Neural cell (in vitro differentiated cells): ENCODE results near the gene DGKD. TPM values are rescaled to one million over a fixed set of nuclear protein-coding genes. Genes with fewer than 3 reads are reported as not detected.

ENCODE experiments used
- H2AFZ ChIP-seq: fragments of 200-600, 300-800 bp; sonication (generic), shearing (Covaris generic); 2 replicates; pipeline ENCODE4 v1.6.0; 2014; ENCODE audit warnings: low read depth, mild to moderate bottlenecking, antibody characterized with exemption, low read length, moderate library complexity
- H3F3A ChIP-seq: fragments of 200-600 bp; shearing (Covaris generic); 2 replicates; pipeline ENCODE4 v1.6.1; 2016; ENCODE audit warnings: mild to moderate bottlenecking, moderate library complexity, mixed read lengths, antibody characterized with exemption, low read length; ENCODE audit not compliant: insufficient read depth, poor library complexity, severe bottlenecking
- H3K27ac ChIP-seq: fragments of 200-600, 300-800 bp; sonication (generic), shearing (Covaris generic); 2 replicates; pipeline ENCODE4 v1.5.1; 2014; ENCODE audit warnings: mild to moderate bottlenecking, low read length, moderate library complexity
- H3K27me3 ChIP-seq: fragments of 300-800, 200-600 bp; sonication (generic), shearing (Covaris generic); 2 replicates; pipeline ENCODE4 v1.6.0; 2014; ENCODE audit warnings: mild to moderate bottlenecking, low read depth, low read length, moderate library complexity; ENCODE audit not compliant: insufficient read depth
- H3K36me3 ChIP-seq: fragments of 300-800, 200-600 bp; sonication (generic), shearing (Covaris generic); 2 replicates; pipeline ENCODE4 v1.5.1; 2014; ENCODE audit warnings: mild to moderate bottlenecking, antibody characterized with exemption, low read length, moderate library complexity; ENCODE audit not compliant: insufficient read depth
- H3K4me2 ChIP-seq: fragments of 300-800, 200-600 bp; sonication (generic), shearing (Covaris generic); 2 replicates; pipeline ENCODE4 v1.6.0; 2014; ENCODE audit warnings: mild to moderate bottlenecking, low read length
- H3K4me3 ChIP-seq: fragments of 300-800, 200-600 bp; sonication (generic), shearing (Covaris generic); 2 replicates; pipeline ENCODE4 v1.5.1; 2014; ENCODE audit warnings: mild to moderate bottlenecking, low read length, moderate library complexity
- H3K79me2 ChIP-seq: fragments of 200-600 bp; shearing (Covaris generic); replicated peaks from 2 replicates; pipeline ENCODE4 v1.6.0; 2014; ENCODE audit warnings: mild to moderate bottlenecking, low read length, moderate library complexity; ENCODE audit not compliant: insufficient read depth
- H3K9ac ChIP-seq: fragments of 300-800, 200-600 bp; sonication (generic), shearing (Covaris generic); 2 replicates; pipeline ENCODE4 v1.6.1; 2016; ENCODE audit warnings: mild to moderate bottlenecking, low read length, mixed read lengths
- H3K9me2 ChIP-seq: fragments of 200-600 bp; shearing (Covaris generic); 2 replicates; pipeline ENCODE4 v1.6.1; 2016; ENCODE audit warnings: mild to moderate bottlenecking, low read length, mixed read lengths; ENCODE audit not compliant: insufficient read depth
- H3K9me3 ChIP-seq: fragments of 200-600, 300-800 bp; sonication (generic), shearing (Covaris generic); 2 replicates; pipeline ENCODE4 v1.6.1; 2016; ENCODE audit warnings: mild to moderate bottlenecking, mixed run types, low read length, moderate library complexity, mixed read lengths
- H4K20me1 ChIP-seq: fragments of 200-600 bp; shearing (Covaris generic); 2 replicates; pipeline ENCODE4 v1.6.1; 2016; ENCODE audit warnings: mild to moderate bottlenecking, mixed run types; ENCODE audit not compliant: insufficient read depth
- CTCF ChIP-seq: fragments of 450-650 bp; IDR thresholded peaks from 2 replicates; pipeline ENCODE4 v1.5.1; 2014; ENCODE audit warnings: antibody characterized with exemption, mild to moderate bottlenecking, moderate library complexity; ENCODE audit not compliant: poor library complexity, severe bottlenecking
- EP300 ChIP-seq: fragments of 450-650 bp; conservative IDR thresholded peaks from 2 replicates; pipeline ENCODE4 v1.6.1; 2014; ENCODE audit warnings: antibody characterized with exemption, mild to moderate bottlenecking, moderate library complexity; ENCODE audit not compliant: poor library complexity, severe bottlenecking
- EZH2 ChIP-seq: fragments of 200-600, 300-800 bp; shearing (Covaris generic), sonication (generic); IDR thresholded peaks from 2 replicates; pipeline ENCODE4 v1.6.1; 2014; ENCODE audit warnings: antibody characterized with exemption, low read length, borderline replicate concordance, mild to moderate bottlenecking; ENCODE audit not compliant: insufficient read depth, poor library complexity, severe bottlenecking
- MXI1 ChIP-seq: fragments of 450-650 bp; conservative IDR thresholded peaks from 2 replicates; pipeline ENCODE4 v1.6.1; 2014; ENCODE audit warnings: antibody characterized with exemption, mild to moderate bottlenecking; ENCODE audit not compliant: poor library complexity, severe bottlenecking
- POLR2AphosphoS5 ChIP-seq: IDR thresholded peaks from 2 replicates; pipeline ENCODE4 v1.6.1; 2012
- RAD21 ChIP-seq: fragments of 450-650 bp; conservative IDR thresholded peaks from 2 replicates; pipeline ENCODE4 v1.6.1; 2014; ENCODE audit warnings: antibody characterized with exemption, mild to moderate bottlenecking, moderate library complexity
- REST ChIP-seq: IDR thresholded peaks from 2 replicates; pipeline ENCODE4 v1.6.1; 2012; ENCODE audit warnings: borderline replicate concordance
- SMC3 ChIP-seq: fragments of 450-650 bp; conservative IDR thresholded peaks from 2 replicates; pipeline ENCODE4 v1.6.1; 2014; ENCODE audit warnings: antibody characterized with exemption, mild to moderate bottlenecking, moderate library complexity; ENCODE audit not compliant: poor library complexity
- TAF1 ChIP-seq: IDR thresholded peaks from 2 replicates; pipeline ENCODE4 v1.6.1; 2012; ENCODE audit warnings: low read depth
- polyA plus RNA-seq: library from polyadenylated mRNA; depleted of rRNA; stranded (reverse); fragments of >200 nt; gene quantifications from 2 replicates; pipeline ENCODE4 v1.2.3, GENCODE V29; 2014

Gene DGKD
- polyA plus RNA-seq, 1 donor from 2014 or later: 36.4 TPM

GRCh38 chr2:233473878-233474277 lies 119.6 kb downstream of the DGKD start:
- H3K9me2 ChIP-seq: no peaks in the 10 kb centered on the region
- H3K27ac ChIP-seq: no peak overlapping the region
- H3K9ac ChIP-seq: no peak overlapping the region
- H4K20me1 ChIP-seq: no peaks in the 10 kb centered on the region
- H3K9me3 ChIP-seq: no peaks in the 10 kb centered on the region
- no peak overlapping the region for H3K4me2 ChIP-seq
- no peak overlapping the region for H3K4me3 ChIP-seq
- no peaks in the 10 kb centered on the region for H3K79me2 ChIP-seq
- no peaks in the 10 kb centered on the region for H3K36me3 ChIP-seq
- TF ChIP-seq EZH2: no peak
- TF ChIP-seq POLR2AphosphoS5: no peak
- no peak for TF ChIP-seq SMC3
- no peak for TF ChIP-seq EP300
- TF ChIP-seq MXI1: no peak
- TF ChIP-seq CTCF: no peak
- TF ChIP-seq TAF1: no peak
- no peak for TF ChIP-seq RAD21
- TF ChIP-seq REST: no peak
- no peaks in the 10 kb centered on the region for H3F3A ChIP-seq
- H3K27me3 ChIP-seq: no peaks in the 10 kb centered on the region
- H2AFZ ChIP-seq: no peak overlapping the region

- H3K9me2 ChIP-seq: no peaks in the 10 kb centered on the region
- H3K4me2 ChIP-seq: no peak overlapping the region
- H3K27ac ChIP-seq: no peak overlapping the region
- TF ChIP-seq EZH2 (no peak), POLR2AphosphoS5 (no peak), EP300 (no peak), SMC3 (no peak), TAF1 (no peak), RAD21 (no peak), MXI1 (no peak), CTCF (no peak), REST (no peak)
- no peaks in the 10 kb centered on the region for H3K36me3 ChIP-seq
- H2AFZ ChIP-seq: no peak overlapping the region
- H3F3A ChIP-seq: no peaks in the 10 kb centered on the region
- no peaks in the 10 kb centered on the region for H3K9me3 ChIP-seq
- H4K20me1 ChIP-seq: no peaks in the 10 kb centered on the region
- no peaks in the 10 kb centered on the region for H3K79me2 ChIP-seq
- no peak overlapping the region for H3K9ac ChIP-seq
- H3K4me3 ChIP-seq: no peak overlapping the region
- no peaks in the 10 kb centered on the region for H3K27me3 ChIP-seq
Observed at GRCh38 chr2:233474308-233475160, 120.2 kb downstream of the DGKD start.
